Measurements from ENCODE around the gene JMJD7. TPM values are rescaled to one million over a fixed set of nuclear protein-coding genes. Genes with fewer than 3 reads are reported as not detected.
A peak's percentile ranks its signal among the peaks of the same experiment; 100 is the strongest.

The JMJD7 gene
- total and polyA plus RNA-seq, 3 experiments from 2014 or later: 14.4 to 25.5 (median 15.0) TPM

- Mint-ChIP-seq H3K36me3 (no peaks in the 10 kb centered on the region), H3K27ac (peak overlapping the region in 3 of 8 donors; percentile 24 to 76 (median 56)), H3K27me3 (no peaks in the 10 kb centered on the region), H3K9me3 (no peaks in the 10 kb centered on the region), H3K4me1 (peaks cover 12 to 17% (median 14%) of the 10 kb centered on the region in 3 donors), H3K4me3 (peak overlapping the region in 2 of 7 donors; percentile 12 to 15)
- Histone ChIP-seq H3K27ac (ENCODE audit: low read depth, low read length) (no peak overlapping the region), H3K9me3 (ENCODE audit: low read length) (no peaks in the 10 kb centered on the region), H3K27me3 (ENCODE audit: insufficient read depth, low read length, poor library complexity, severe bottlenecking) (no peaks in the 10 kb centered on the region), H3K36me3 (ENCODE audit: insufficient read depth, low read length) (no peaks in the 10 kb centered on the region), H3K4me1 (ENCODE audit: insufficient read depth, low read length) (no peaks in the 10 kb centered on the region), H3K4me3 (ENCODE audit: low read length) (no peak overlapping the region)
- ChIA-PET CTCF (interaction anchor here (1.1 to 1.6 kb wide), 3 partner anchors 8 to 89 kb away, joined by 3 to 4 read pairs (median 3); partner anchors contain the start of gene MAPKBP1), POLR2A (no interaction called here)
- no peak for DNase-seq
Observed at GRCh38 chr15:41862515-41863116, 34.7 kb downstream of the JMJD7 start.

- ChIA-PET CTCF (no interaction called here), POLR2A (no interaction called here)
- no peaks in the 10 kb centered on the region for H3K36me3 ChIP-seq (ENCODE audit: insufficient read depth, low read length)
Observed at GRCh38 chr15:41865490-41866055, 37.7 kb downstream of the JMJD7 start.

GRCh38 chr15:41866263-41866703 is 38.4 kb downstream of the JMJD7 start:
- no peak for DNase-seq
- no peaks in the 10 kb centered on the region for H3K36me3 ChIP-seq (ENCODE audit: insufficient read depth, low read length)
- Mint-ChIP-seq H3K4me1 (peaks cover 16 to 22% (median 21%) of the 10 kb centered on the region in 3 donors), H3K27ac (no peak overlapping the region), H3K27me3 (no peaks in the 10 kb centered on the region), H3K4me3 (no peak overlapping the region), H3K36me3 (no peaks in the 10 kb centered on the region), H3K9me3 (no peaks in the 10 kb centered on the region)
- ChIA-PET CTCF (no interaction called here), POLR2A (no interaction called here)
- H3K4me3 ChIP-seq (ENCODE audit: low read length): no peak overlapping the region
- no peaks in the 10 kb centered on the region for H3K27me3 ChIP-seq (ENCODE audit: insufficient read depth, low read length, poor library complexity, severe bottlenecking)
- H3K27ac ChIP-seq (ENCODE audit: low read depth, low read length): no peak overlapping the region
- H3K4me1 ChIP-seq (ENCODE audit: insufficient read depth, low read length): peaks cover 8% of the 10 kb centered on the region
- no peaks in the 10 kb centered on the region for H3K9me3 ChIP-seq (ENCODE audit: low read length)

More at GRCh38 chr15:41865490-41866055, 37.7 kb downstream of the JMJD7 start:
- H3K9me3 ChIP-seq (ENCODE audit: low read length): no peaks in the 10 kb centered on the region
- Mint-ChIP-seq H3K9me3 (no peaks in the 10 kb centered on the region), H3K27ac (no peak overlapping the region), H3K4me3 (no peak overlapping the region), H3K27me3 (no peaks in the 10 kb centered on the region), H3K36me3 (no peaks in the 10 kb centered on the region), H3K4me1 (peaks cover 11 to 17% (median 15%) of the 10 kb centered on the region in 3 donors)
- no peak overlapping the region for H3K4me3 ChIP-seq (ENCODE audit: low read length)
- DNase-seq: no peak
- peaks cover 3% of the 10 kb centered on the region for H3K4me1 ChIP-seq (ENCODE audit: insufficient read depth, low read length)
- H3K27me3 ChIP-seq (ENCODE audit: insufficient read depth, low read length, poor library complexity, severe bottlenecking): no peaks in the 10 kb centered on the region
- H3K27ac ChIP-seq (ENCODE audit: low read depth, low read length): no peak overlapping the region

- Mint-ChIP-seq H3K4me1 (peaks cover 16 to 24% (median 21%) of the 10 kb centered on the region in 3 donors), H3K4me3 (no peak overlapping the region), H3K27ac (peak overlapping the region in 2 of 8 donors; percentile 35 to 66), H3K36me3 (no peaks in the 10 kb centered on the region), H3K9me3 (no peaks in the 10 kb centered on the region), H3K27me3 (no peaks in the 10 kb centered on the region)
- no peak overlapping the region for H3K4me3 ChIP-seq (ENCODE audit: low read length)
- no peaks in the 10 kb centered on the region for H3K27me3 ChIP-seq (ENCODE audit: insufficient read depth, low read length, poor library complexity, severe bottlenecking)
- DNase-seq: no peak
- H3K9me3 ChIP-seq (ENCODE audit: low read length): no peaks in the 10 kb centered on the region
- ChIA-PET CTCF (no interaction called here), POLR2A (no interaction called here)
- H3K4me1 ChIP-seq (ENCODE audit: insufficient read depth, low read length): peaks cover 8% of the 10 kb centered on the region
- H3K36me3 ChIP-seq (ENCODE audit: insufficient read depth, low read length): no peaks in the 10 kb centered on the region
- no peak overlapping the region for H3K27ac ChIP-seq (ENCODE audit: low read depth, low read length)
Observed at GRCh38 chr15:41866872-41867579, 39.1 kb downstream of the JMJD7 start.

- ChIA-PET POLR2A (no interaction called here), CTCF (no interaction called here)
- H3K4me3 ChIP-seq (ENCODE audit: low read length): no peak overlapping the region
- peak overlapping the region in 1 of 8 donors; percentile 52 for H3K27ac Mint-ChIP-seq
- H3K9me3 ChIP-seq (ENCODE audit: low read length): no peaks in the 10 kb centered on the region
- H3K27me3 ChIP-seq (ENCODE audit: insufficient read depth, low read length, poor library complexity, severe bottlenecking): no peaks in the 10 kb centered on the region
- peaks cover 0 to 4% of the 10 kb centered on the region in 2 donors for H3K27me3 Mint-ChIP-seq
- peaks cover 15 to 20% (median 17%) of the 10 kb centered on the region in 3 donors for H3K4me1 Mint-ChIP-seq
- no peaks in the 10 kb centered on the region for H3K36me3 ChIP-seq (ENCODE audit: insufficient read depth, low read length)
- H3K4me1 ChIP-seq (ENCODE audit: insufficient read depth, low read length): peaks cover 8% of the 10 kb centered on the region
- H3K4me3 Mint-ChIP-seq: no peak overlapping the region
- no peaks in the 10 kb centered on the region for H3K9me3 Mint-ChIP-seq
- no peaks in the 10 kb centered on the region for H3K36me3 Mint-ChIP-seq
- no peak for DNase-seq
- no peak overlapping the region for H3K27ac ChIP-seq (ENCODE audit: low read depth, low read length)
Observed at GRCh38 chr15:41868321-41868720, 40.4 kb downstream of the JMJD7 start.

GRCh38 chr15:41869770-41870688 is 42.1 kb downstream of the JMJD7 start:
- Mint-ChIP-seq H3K9me3 (no peaks in the 10 kb centered on the region), H3K4me1 (peaks cover 12 to 16% (median 12%) of the 10 kb centered on the region in 3 donors), H3K27ac (peak overlapping the region; percentile 73 to 96 (median 91)), H3K4me3 (peak overlapping the region in 4 of 7 donors; percentile 8 to 53 (median 29)), H3K27me3 (peaks cover 0 to 4% of the 10 kb centered on the region in 2 donors), H3K36me3 (no peaks in the 10 kb centered on the region)
- no peak overlapping the region for H3K27ac ChIP-seq (ENCODE audit: low read depth, low read length)
- DNase-seq: no peak
- CTCF ChIA-PET: interaction anchor here (0.9 to 1.6 kb wide), 5 partner anchors 8 to 96 kb away, joined by 4 to 6 read pairs (median 5); partner anchors contain the start of genes MAPKBP1 and SPTBN5
- H3K9me3 ChIP-seq (ENCODE audit: low read length): no peaks in the 10 kb centered on the region
- no peak overlapping the region for H3K4me3 ChIP-seq (ENCODE audit: low read length)
- H3K27me3 ChIP-seq (ENCODE audit: insufficient read depth, low read length, poor library complexity, severe bottlenecking): no peaks in the 10 kb centered on the region
- no peaks in the 10 kb centered on the region for H3K36me3 ChIP-seq (ENCODE audit: insufficient read depth, low read length)
- peaks cover 8% of the 10 kb centered on the region for H3K4me1 ChIP-seq (ENCODE audit: insufficient read depth, low read length)
- POLR2A ChIA-PET: interaction anchor here (1.8 kb wide), 1 partner anchor 25 kb away, joined by 7 read pairs; no protein-coding TSS in a partner anchor

GRCh38 chr15:41870689-41871081 is 42.8 kb downstream of the JMJD7 start:
- H3K27me3 Mint-ChIP-seq: peaks cover 0 to 4% of the 10 kb centered on the region in 2 donors
- DNase-seq: peak; percentile 21 to 75 (median 40)
- no peaks in the 10 kb centered on the region for H3K36me3 Mint-ChIP-seq
- Histone ChIP-seq H3K27ac (ENCODE audit: low read depth, low read length) (no peak overlapping the region), H3K4me1 (ENCODE audit: insufficient read depth, low read length) (peaks cover 8% of the 10 kb centered on the region), H3K9me3 (ENCODE audit: low read length) (no peaks in the 10 kb centered on the region), H3K27me3 (ENCODE audit: insufficient read depth, low read length, poor library complexity, severe bottlenecking) (no peaks in the 10 kb centered on the region), H3K36me3 (ENCODE audit: insufficient read depth, low read length) (no peaks in the 10 kb centered on the region), H3K4me3 (ENCODE audit: low read length) (no peak overlapping the region)
- peak overlapping the region; percentile 73 to 96 (median 91) for H3K27ac Mint-ChIP-seq
- CTCF ChIA-PET: interaction anchor here (0.9 to 1.6 kb wide), 5 partner anchors 9 to 97 kb away, joined by 4 to 6 read pairs (median 5); partner anchors contain the start of genes MAPKBP1 and SPTBN5
- H3K4me3 Mint-ChIP-seq: peak overlapping the region in 4 of 7 donors; percentile 8 to 53 (median 29)
- POLR2A ChIA-PET: interaction anchor here (1.8 kb wide), 1 partner anchor 24 kb away, joined by 7 read pairs; no protein-coding TSS in a partner anchor
- no peaks in the 10 kb centered on the region for H3K9me3 Mint-ChIP-seq
- H3K4me1 Mint-ChIP-seq: peaks cover 7 to 12% (median 9%) of the 10 kb centered on the region in 3 donors
